GM21825 (cell line): ENCODE data around the gene SORT1.
A peak's percentile ranks its signal among the peaks of the same experiment; 100 is the strongest.

Experiments
- ATAC-seq: cut with Tn5 transposase; IDR thresholded peaks from one replicate; pipeline ENCODE4 v1.9.1; 2021; ENCODE audit warnings: mild to moderate bottlenecking, moderate library complexity; ENCODE audit not compliant: unreplicated experiment

Gene SORT1

DNA sequence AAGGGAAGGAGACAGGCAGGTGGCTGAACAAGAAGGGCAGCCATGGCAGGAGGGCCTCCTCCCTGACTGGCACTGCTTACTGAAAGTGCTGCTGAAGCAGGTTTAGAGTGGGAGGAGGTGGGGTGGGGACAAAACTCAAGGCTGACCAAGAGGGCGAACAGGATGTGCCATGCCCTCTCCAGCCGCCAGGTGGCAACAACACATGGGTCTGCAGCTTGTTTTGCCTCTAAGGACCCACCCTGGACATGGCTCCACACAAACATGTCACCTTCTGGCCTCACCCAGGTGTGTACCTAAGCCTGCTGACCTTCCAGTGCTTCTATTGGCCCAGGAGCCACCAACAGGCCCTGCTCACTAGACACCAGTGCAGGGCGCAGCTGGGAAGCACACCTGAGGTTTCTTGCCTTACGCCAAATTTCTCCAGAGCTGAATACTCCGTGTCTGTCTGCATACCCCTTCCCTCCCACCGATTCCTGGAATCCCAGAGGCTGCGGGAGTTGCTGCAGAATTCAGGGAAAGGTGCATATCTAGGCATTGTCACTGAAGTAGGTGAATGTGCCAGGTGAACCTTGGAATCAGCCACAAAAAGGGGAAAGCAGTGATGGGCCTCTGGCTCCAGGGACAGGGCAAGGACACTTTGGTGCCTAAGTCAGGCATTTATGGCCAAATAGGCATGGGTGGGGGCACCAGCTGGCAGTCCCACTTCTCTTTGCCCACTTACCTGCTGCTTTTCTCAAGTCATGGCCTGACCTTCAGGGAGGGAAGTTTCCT lies 120.1 kb downstream of the SORT1 start:
- ATAC-seq = peak; percentile 78

DNA sequence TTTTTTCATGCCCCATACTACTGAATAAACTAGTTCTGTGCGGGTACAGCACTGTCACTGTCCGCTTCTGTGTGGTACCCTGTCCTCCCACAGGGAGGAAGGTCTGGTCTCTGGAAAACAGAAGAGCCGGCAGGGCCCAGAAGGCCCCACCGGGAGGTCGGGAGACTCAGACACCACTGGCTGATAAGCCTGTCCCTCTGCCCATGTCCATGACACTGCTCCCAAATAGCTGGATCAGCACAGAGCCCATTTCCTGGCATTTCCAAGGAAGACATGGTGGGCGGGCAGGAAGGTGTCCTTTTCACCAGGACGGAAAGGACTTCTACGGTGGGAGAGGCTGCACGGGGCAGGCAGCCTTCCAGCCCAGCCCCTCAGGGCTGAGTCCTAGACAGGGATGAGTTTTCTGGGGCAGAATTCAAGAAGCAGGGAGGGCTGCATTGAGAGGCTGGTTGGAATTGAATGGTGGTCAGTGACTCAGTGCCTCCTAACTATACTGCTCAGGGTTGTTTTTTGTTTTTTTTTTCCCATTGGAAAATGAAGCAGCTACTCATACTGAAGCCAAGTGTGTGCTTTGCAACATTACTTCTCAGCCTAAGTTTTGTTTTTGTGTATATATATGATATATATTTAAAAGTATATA lies 121.9 kb downstream of the SORT1 start:
- no peak for ATAC-seq

DNA sequence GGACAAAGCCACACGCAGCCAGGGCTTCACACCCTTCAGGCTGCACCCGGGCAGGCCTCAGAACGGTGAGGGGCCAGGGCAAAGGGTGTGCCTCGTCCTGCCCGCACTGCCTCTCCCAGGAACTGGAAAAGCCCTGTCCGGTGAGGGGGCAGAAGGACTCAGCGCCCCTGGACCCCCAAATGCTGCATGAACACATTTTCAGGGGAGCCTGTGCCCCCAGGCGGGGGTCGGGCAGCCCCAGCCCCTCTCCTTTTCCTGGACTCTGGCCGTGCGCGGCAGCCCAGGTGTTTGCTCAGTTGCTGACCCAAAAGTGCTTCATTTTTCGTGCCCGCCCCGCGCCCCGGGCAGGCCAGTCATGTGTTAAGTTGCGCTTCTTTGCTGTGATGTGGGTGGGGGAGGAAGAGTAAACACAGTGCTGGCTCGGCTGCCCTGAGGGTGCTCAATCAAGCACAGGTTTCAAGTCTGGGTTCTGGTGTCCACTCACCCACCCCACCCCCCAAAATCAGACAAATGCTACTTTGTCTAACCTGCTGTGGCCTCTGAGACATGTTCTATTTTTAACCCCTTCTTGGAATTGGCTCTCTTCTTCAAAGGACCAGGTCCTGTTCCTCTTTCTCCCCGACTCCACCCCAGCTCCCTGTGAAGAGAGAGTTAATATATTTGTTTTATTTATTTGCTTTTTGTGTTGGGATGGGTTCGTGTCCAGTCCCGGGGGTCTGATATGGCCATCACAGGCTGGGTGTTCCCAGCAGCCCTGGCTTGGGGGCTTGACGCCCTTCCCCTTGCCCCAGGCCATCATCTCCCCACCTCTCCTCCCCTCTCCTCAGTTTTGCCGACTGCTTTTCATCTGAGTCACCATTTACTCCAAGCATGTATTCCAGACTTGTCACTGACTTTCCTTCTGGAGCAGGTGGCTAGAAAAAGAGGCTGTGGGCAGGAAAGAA lies 122.9 kb downstream of the SORT1 start:
- ATAC-seq = no peak

GRCh38 chr1:109273570-109274288 lies 124.0 kb downstream of the SORT1 start:
- no peak for ATAC-seq

DNA sequence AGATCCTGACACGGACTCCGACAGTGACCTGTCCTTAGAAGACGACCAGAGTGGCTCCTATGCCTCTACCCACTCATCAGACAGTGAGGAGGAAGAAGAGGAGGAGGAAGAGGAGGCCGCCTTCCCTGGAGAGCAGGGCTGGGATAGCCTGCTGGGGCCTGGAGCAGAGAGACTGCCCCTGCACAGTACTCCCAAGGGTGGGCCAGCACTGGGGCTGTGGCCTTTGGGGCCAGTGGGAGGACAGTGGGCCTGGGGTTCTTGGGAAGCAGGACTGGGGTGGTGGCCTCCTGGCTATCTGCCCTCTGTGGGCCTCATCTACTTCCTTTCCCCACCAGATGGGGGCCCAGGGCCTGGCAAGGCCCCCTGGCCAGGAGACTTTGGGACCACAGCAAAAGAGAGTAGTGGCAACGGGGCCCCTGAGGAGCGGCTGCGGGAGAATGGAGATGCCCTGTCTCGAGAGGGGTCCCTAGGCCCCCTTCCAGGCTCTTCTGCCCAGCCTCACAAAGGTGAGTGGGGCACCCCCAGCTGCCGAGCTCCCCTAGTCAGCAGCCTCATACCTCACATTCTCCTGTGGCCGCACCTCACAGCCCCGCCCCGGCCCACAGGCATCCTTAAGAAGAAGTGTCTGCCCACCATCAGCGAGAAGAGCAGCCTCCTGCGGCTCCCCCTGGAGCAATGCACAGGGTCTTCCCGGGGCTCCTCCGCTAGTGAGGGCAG lies 124.7 kb downstream of the SORT1 start:
- no peak for ATAC-seq

GRCh38 chr1:109272021-109272799 lies 125.5 kb downstream of the SORT1 start:
- no peak for ATAC-seq

- ATAC-seq = no peak
Observed at GRCh38 chr1:109271458-109271857, 126.3 kb downstream of the SORT1 start.

- ATAC-seq = no peak
Observed at GRCh38 chr1:109270623-109271317, 126.9 kb downstream of the SORT1 start.

DNA sequence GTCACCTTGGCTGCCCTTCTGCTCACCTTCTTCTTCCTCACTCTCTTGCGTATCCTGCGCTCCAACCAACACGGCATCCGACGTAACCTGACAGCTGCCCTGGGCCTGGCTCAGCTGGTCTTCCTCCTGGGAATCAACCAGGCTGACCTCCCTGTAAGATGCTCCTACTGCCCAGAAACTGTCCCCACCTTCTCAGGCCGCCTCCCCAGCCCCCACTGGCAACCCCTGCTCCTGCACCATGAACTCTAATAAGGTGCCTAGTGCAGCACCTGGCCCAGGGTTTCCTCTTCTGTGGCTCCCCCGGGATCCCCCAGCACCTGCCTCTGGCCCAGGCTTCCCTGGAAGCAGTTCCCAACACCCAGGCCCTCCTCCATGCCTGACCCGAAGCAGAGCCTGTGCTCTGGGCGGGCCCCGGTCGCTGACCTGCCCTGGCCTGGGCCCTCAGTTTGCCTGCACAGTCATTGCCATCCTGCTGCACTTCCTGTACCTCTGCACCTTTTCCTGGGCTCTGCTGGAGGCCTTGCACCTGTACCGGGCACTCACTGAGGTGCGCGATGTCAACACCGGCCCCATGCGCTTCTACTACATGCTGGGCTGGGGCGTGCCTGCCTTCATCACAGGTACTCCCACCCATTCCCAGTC lies 127.6 kb downstream of the SORT1 start:
- no peak for ATAC-seq

DNA sequence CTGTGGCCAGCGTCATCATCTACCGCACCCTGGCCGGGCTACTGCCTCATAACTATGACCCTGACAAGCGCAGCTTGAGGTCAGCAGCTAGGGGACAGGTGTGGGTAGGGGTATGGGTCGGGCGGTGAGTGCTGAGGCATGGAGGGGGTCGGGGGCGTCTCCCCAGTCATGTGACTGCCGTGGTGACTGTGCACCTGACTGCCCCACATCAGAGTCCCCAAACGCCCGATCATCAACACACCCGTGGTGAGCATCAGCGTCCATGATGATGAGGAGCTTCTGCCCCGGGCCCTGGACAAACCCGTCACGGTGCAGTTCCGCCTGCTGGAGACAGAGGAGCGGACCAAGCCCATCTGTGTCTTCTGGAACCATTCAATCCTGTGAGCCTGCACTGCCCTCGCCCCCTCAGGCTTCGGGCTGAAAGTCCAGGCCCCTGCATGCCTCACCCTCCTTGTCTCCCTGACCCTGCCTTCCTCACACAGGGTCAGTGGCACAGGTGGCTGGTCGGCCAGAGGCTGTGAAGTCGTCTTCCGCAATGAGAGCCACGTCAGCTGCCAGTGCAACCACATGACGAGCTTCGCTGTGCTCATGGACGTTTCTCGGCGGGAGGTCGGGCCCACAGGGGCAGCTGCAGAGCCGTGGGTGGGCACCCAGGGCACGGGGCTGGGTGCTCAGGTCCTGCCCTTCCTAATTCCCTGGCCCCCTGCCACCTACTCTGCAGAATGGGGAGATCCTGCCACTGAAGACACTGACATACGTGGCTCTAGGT lies 128.3 kb downstream of the SORT1 start:
- ATAC-seq = no peak

DNA sequence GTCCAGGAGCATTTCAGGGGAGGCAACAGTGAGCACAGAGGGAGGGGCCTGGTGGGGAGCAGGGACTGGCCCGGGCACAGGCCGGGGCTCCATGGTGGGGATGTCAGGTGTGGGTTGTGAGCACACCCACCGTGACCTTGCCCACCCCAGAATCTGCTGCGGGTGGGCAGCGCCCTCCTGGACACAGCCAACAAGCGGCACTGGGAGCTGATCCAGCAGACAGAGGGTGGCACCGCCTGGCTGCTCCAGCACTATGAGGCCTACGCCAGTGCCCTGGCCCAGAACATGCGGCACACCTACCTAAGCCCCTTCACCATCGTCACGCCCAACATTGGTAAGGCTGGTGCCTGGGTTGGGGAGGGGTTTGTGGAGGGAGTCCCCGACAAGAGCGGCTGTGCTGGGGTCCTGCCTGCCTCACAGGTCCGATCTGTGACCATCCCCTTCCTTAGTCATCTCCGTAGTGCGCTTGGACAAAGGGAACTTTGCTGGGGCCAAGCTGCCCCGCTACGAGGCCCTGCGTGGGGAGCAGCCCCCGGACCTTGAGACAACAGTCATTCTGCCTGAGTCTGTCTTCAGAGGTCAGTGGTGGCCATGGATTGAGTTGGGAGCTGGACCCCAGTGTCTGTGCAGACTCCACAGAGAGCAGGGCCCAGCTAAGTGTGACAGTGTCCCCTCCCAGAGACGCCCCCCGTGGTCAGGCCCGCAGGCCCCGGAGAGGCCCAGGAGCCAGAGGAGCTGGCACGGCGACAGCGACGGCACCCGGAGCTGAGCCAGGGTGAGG lies 129.1 kb downstream of the SORT1 start:
- no peak for ATAC-seq

DNA sequence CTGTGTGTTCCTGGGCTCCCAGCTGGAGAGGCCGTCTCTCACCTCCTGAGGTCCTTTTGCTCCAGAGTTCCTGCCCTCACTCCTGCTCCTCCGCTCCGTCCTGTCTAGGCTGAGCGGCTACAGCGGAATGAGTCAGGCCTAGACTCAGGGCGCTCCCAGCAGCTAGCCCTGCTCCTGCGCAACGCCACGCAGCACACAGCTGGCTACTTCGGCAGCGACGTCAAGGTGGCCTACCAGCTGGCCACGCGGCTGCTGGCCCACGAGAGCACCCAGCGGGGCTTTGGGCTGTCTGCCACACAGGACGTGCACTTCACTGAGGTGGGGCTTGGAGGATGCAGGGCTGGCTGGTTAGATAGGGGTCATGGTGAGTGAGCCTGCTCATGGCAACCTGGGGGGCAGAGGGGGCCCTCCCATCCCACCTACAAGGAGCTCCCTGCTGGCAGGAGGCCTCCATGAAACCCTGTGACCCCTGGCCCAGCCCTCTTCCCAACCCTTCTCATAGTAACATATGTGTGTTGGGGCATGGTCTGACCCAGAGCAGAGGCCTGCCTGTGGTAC lies 129.9 kb downstream of the SORT1 start:
- no peak for ATAC-seq

GRCh38 chr1:109266965-109267364 lies 130.8 kb downstream of the SORT1 start:
- ATAC-seq = no peak

DNA sequence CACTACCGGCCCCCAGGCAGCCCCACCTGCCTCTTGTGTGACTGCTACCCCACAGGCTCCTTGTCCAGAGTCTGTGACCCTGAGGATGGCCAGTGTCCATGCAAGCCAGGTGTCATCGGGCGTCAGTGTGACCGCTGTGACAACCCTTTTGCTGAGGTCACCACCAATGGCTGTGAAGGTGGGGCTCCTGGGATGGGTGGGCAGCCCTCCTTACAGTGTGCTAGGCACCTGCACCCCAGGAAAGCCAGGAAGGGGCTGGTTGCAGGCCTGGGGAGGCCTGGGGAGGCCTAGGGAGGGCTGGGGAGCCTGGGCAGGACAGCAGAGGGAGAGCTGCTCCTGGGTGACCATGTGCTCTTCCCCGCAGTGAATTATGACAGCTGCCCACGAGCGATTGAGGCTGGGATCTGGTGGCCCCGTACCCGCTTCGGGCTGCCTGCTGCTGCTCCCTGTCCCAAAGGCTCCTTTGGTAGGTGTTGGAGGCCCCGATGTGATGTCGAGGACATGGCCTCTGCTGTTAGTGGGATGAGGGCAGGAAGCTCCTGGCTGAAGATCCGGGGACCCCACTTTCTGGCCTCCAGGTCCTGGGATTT lies 131.9 kb downstream of the SORT1 start:
- no peak for ATAC-seq

GRCh38 chr1:109265016-109265415 lies 132.7 kb downstream of the SORT1 start:
- no peak for ATAC-seq

GRCh38 chr1:109264379-109264755 lies 133.4 kb downstream of the SORT1 start:
- ATAC-seq = no peak
